Measurements from ENCODE around the gene LHFPL6.
"Not testable (repeated sequence)": the region's sequence is repeated elsewhere in the genome, so short reads cannot be mapped to it uniquely, and the experiment has no call there.

The LHFPL6 gene

DNA sequence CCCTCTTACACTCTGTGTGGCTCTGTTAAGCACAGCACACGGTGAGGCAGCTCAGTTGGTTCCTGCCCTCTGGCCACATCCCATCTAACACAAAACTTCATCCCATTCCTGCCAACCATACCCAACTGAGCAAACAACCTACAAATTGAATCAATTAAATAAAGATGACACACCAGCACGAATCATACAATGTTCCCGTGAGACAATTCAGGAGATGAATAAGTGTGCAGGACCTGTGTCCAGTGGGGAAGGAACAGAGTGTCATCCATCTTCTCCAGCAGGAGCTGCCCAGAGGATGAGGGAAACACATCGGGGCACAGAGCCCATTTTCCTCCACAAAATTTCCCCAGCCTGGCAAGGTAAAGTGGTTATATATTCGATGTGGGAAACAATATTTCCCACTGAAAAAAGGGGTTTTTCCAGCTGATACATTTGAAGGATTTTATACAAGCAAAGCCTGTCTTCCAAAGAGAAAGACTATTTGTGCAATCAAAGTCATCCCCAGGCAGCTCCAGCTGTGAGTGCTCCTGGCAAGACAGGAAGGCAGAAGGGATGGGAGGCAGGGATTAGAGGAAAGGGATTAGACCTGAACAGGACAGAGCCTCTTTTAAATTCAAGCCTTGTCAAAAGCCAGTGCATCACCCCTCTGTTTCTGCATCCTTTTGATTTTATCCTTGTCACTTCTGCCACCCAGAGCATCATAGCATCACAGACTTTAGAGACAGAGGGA is 240.2 kb downstream of the LHFPL6 start:
- no peak for DNase-seq (ENCODE audit: low read depth in 2 of 2, low spot score in 1 of 2)

DNA sequence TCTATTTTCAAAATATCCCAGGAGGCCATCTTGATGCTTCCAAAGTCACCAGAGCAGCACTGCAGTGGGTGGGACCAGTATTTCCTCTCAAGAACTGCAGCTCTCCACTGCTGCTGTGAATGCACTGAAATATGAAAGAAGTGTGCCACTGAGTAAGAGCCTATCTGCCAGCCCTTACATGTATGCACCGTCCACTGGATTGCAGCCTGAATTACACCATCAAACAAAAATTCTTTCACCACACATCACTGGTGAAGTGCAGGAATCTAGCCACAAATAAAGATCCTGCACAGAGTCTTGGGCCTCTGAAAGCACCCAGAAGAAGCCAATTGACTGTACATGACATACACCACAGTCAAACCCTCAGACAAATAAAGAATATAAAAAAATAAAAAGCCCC is 249.0 kb downstream of the LHFPL6 start:
- DNase-seq (ENCODE audit: low read depth in 2 of 2, low spot score in 1 of 2): no peak

DNA sequence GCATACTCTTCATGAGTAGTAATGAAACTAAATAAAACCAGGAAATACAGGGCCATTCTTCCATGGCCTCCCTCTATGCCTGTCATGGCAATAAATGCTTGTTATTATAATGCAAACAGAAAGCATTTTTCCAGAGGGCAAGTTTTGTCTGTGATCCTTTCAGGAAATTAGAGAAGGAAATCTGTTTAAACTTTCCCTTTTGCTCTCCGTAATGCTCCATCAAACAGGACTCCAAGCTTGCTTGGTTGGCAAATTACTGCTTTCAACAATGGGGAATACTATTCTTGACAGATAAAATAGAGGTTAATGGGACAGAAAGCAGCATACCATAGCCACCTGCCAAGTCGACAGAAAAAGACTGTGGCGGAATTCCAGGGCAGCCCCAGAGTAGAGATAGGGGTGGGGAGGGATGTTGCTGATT is 252.5 kb downstream of the LHFPL6 start:
- DNase-seq (ENCODE audit: low read depth in 2 of 2, low spot score in 1 of 2): no peak

DNA sequence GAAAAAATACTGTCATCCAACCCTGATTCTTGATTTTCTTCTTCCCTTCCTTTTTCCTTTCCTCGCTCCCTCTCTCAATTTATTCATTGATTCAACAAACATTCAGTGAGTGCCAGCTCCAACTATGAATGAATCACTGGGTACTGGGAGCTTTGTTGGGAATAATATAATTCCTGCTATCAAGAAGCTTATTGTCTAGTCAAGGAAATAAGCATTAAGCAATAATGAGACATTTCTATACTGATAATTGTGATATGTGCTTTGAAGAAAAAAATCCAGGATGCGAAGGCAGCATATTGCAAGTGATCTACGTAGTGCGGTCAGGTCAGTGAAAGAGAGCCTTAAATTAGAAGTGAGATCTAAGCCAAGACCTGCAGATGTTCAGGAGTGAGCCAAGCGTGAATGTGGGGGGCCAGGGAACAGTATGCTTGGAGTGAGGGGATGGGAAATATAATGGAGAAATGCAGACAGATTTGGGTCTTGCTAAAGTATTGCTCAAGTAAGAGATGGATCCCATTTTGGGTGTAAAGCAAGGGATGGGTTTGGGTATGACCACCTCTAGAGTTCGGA is 253.5 kb downstream of the LHFPL6 start:
- no peak for DNase-seq (ENCODE audit: low read depth in 2 of 2, low spot score in 1 of 2)

DNA sequence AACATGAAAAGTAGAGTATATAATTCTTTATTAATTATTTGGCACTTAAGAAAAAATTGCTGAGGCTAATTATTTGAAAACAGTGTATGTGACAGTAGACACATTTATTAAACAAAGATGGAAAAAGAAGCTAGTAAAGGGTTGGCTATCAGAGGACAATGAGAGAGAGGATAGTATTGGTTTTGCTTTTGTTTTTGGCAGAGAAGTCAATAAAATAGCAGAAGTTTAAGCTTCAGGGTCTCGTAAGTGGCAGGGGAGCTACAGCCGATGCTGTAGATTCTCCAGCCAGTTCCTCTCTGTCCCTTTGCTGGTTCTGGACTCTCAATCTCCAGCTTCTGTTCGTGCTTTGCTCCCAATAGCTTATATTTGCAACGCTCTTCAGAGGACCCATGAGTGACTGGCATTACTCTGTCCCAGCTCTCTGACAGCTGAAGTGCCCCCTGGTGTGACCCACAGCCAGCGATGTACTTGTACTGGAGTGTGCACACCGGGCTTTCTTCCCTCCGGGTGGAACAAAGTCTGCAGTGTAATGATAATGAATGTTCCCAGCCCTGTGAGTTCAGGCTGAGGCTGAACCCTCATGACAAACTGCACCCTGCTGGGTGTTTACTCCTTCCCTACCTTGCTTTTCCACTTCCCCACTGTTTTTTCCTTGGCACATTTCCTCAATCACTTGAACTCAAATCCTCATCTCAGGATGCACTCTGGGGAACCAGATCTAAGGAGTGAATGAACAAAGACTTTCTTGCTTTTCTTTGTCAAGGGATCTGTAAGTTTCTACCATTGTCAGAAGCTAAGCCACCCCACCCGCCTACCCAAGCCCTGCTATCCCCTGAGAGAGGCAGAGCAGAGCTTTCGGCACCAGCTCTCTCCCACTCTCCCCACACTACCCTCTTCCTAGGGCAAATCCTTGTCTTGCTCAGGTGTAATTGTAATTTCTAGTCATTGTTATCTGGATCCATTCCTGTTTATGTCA is 254.8 kb downstream of the LHFPL6 start:
- no peak for DNase-seq (ENCODE audit: low read depth in 2 of 2, low spot score in 1 of 2)

DNA sequence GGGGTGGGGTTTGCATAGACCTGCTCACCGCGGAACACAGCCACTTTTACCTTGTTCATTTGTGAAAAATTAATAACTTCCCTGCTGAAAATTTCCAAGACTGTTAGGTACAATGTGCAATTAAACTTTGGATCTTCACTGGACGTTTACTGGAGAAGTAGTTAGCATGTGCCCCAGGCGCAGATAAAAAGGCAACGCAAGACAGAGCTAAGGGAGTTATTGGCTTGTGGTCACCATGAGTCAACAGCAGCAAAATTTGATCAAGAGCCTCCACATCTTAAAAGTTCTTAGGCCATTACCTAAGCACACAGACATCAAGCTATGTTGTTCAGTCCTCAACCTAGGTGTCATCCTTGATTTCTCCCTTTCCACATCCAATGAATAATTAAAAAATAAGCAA is 257.0 kb downstream of the LHFPL6 start:
- DNase-seq (ENCODE audit: low read depth in 2 of 2, low spot score in 1 of 2): no peak

DNA sequence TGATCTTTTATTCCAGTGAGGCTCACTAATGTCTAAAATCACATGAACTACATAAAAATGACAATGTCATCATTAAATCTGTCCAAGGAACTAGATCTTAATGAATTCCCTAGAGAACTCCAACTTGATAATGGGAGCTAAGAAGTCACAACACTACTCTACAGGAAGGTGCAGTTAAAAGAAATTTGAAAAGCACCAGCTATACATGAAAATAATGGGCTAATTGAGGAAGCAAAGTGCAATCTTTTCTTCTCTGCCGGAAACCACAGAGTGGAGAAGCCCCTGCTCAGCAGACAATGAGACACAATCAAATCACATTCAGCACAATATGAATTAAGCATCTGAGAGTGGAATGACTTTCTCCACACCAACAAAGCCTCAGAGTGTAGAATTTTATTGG is 261.7 kb downstream of the LHFPL6 start:
- DNase-seq (ENCODE audit: low read depth in 2 of 2, low spot score in 1 of 2): no peak

DNA sequence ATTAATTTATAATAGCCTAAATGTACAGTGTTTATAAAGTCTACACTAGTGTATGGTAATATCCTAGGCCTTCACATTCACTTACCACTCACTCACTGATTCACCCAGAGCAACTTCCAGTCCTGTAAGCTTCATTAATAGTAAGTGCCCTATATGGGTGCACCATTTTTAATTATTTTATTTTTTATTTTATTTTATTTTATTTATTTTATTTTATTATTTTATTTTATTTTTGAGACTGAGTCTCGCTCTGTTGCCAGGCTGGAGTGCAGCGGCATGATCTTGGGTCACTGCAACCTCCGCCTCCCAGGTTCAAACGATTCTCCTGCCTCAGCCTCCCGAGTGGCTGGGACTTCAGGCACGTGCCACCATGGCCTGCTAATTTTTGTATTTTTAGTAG is 264.9 kb downstream of the LHFPL6 start:
- DNase-seq (ENCODE audit: low read depth in 2 of 2, low spot score in 1 of 2): not testable (repeated sequence)

DNA sequence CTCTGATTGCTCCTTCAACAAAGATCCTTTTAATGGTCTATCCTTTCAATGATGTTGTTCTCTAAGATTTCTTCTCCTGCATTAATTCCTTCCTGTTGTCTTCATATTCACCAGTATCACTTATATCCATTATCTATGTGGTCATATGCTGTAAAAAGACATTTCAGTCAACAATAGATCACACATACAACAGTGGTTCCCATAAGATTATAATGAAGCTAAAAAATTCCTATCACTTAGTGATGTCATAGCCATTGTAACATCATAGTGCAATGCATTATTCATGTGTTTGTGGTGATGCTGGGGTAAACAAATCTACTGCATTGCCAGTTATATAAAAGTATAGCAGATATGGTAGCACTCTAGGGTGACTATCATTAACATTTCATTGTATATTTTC is 266.1 kb downstream of the LHFPL6 start:
- DNase-seq (ENCODE audit: low read depth in 2 of 2, low spot score in 1 of 2): no peak

DNA sequence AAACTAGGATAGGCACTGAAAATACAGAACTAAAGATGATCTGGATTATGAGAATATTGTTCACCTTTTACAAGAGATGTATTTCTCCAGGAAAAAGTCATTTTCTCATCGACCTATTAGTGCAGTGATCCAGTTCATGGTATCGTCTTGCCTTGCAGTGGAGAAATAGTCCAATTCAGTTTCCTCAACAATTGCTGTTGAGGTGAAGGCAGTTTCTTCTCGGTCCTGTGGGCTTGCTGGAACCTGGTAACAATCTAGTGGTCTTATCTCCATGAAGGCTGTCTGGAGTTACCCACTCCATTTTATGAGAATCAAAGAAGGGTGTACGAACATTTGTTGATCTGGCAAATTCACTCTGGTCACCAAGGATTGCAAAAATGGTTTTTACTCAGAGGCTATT is 266.8 kb downstream of the LHFPL6 start:
- no peak for DNase-seq (ENCODE audit: low read depth in 2 of 2, low spot score in 1 of 2)

DNA sequence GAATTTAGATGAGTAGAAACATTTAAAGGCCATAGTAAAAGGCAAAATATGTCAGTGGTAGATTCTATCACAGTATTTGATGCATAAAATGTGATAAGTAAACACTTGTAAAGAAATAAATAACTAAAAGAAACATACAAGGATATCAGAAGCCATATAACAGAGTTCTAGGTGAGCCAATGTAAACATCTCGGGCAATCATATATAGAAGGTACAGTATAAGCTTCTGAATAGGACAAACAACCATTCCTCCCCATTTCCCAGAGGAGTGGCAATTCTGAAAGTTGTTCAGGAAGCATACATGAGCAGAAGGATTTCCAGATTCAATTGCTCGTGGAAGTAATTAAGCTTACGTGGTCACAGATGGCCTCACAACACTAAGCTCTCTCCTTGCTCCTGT is 267.3 kb downstream of the LHFPL6 start:
- no peak for DNase-seq (ENCODE audit: low read depth in 2 of 2, low spot score in 1 of 2)

DNA sequence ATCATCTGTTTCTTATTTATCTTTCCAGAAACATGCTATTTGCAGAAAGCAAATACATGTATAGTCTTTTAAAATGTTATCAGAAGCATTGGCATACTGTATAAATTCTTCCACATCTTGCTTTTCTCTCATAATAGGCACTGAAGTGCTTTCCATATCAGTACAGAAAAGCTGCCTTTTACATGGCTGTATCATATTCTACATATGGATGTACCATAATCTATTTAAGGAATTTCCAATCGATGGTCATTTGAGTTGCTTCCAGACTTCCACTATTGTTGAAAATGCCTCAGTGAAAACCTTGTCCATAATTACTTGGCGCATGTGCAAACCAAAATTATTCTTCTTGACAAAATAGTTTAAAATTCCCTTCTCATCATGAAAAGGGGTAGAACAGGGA is 272.5 kb downstream of the LHFPL6 start:
- no peak for DNase-seq (ENCODE audit: low read depth in 2 of 2, low spot score in 1 of 2)

DNA sequence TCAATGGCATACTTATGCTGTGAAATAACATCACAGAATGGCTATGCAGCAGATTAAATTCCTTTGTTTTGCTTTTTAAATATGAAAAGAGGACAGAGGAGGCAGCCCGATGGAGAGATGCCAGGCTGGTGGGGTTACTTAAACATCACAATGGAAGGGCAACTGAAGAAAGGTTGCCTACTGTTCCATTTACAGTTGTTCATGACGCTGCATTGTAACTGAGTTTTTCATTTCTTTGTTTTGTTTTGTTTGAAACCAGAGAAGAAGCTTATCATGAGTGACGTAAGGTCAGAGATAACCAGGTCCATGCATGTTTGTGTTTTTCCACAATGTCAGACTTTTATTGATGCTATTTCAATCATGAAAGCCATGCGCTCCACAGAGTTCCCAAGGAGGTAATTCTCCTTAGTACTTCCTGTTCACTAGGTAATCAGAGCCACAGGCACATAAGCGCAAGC is 273.8 kb downstream of the LHFPL6 start:
- DNase-seq (ENCODE audit: low read depth in 2 of 2, low spot score in 1 of 2): no peak

DNA sequence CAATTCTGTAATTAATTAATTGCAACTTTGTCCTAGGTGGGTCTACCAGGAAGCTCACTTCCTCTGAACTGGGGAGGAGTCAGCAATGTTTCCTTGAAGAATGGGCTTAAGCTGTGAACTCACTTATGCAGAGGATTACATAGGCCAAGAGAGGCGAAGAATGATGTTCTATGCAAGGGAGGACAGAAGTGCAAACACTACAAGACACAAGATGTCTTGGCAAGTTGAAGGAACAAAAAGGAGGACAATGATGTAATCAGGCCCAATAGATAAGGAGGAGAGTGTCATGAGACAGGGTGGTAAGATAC is 275.9 kb downstream of the LHFPL6 start:
- no peak for DNase-seq (ENCODE audit: low read depth in 2 of 2, low spot score in 1 of 2)

DNA sequence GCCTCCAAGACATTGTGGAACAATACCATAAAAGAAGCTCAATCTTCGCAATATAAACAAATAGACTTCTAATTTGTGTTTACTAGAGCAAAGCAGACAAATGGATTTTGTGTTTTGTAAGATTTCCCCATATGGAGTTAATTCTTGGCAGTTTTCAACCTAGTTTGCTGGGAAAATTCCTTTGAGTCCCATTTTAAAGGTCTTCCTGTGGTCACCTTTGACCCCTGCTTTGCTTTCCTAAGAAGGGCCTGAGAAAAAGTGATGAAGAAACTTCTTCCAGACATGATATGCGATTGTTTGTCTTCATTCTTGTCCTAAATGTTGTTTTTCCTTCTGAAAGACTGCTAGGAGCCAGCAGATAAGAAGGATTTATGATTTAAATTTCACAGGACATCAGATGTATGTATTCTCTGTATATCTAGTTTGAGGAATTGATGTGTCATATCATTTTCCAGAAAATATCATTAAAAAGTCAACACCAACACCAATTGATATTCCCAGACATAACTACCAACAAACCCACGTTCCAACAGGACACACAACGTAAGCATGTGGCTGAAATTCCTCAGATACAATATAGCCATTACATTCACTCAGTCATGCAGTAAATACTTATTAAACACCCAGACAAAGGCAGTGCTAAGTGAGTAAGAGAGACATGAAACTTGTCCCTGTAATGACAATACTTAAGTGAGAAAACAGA is 276.4 kb downstream of the LHFPL6 start:
- no peak for DNase-seq (ENCODE audit: low read depth in 2 of 2, low spot score in 1 of 2)

DNA sequence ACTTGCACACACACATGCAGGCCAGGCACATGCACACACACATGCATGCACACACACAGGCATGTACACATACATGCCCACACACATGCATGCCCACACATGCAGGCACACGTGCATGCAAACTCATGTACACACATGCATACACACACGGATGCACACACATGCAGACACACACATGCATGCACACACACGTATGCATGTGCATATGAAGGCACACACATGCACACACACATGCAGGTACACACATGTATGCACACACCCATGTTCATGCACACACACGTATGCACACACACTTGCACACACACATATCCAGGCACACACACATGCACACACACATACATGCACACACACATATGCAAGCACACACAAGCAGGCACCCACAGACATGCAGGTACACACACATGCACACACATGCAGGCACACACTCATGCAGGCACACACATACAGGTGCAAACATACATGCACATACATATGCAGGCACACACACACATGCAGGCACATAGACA is 278.1 kb downstream of the LHFPL6 start:
- DNase-seq (ENCODE audit: low read depth in 2 of 2, low spot score in 1 of 2): no peak

DNA sequence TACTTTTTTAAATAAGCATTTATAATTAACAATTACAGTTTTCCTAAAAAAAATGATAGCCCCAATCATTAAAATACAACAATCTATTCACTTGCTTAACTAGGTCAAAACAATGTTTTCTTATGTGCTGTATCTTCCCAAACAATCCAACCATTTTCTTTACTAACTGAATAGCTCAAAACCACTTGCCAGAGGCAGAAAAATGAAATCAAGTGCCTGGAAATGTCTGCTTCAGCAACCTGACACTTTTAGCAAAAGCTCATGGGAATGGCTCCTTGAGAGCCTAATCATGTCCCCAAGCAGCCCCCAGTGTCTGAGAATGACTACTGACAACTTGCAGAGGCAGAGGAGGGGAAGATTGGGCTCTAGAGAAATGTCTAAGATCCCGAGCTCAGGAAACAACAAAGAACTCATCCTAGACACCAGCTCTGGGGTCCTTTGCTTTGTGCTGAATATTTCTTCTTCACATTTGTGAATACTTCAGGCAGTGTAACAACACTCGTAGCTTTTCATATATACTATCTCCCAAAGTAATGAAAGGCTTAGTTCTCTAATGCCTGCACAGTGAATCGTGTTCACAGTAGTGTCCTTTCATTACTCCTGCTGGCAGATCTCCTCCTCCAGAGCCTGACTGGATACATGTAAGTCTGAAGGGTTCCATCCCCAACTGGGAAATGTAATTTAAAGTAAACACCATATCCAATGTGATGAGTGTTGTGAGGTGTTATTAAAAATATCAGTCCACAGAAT is 280.0 kb downstream of the LHFPL6 start:
- DNase-seq (ENCODE audit: low read depth in 2 of 2, low spot score in 1 of 2): no peak

DNA sequence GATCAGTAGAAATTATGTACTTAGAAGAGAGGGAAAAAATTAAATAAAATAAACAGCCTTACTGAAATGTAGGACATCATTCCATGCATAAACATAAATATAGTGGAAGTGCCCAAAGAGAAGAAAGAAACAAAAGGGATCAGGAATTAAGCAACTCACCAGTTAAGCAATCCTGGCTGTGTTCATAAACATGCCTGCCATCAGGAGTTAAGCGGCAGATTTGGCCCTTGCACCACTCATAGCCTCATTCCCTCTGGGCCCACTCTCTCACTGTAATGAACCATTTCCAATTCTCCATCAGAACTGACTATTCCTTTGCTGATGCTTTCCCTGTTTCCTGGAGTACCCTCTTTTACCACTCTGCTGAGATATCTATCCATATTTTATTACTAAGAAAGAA is 281.4 kb downstream of the LHFPL6 start:
- DNase-seq (ENCODE audit: low read depth in 2 of 2, low spot score in 1 of 2): no peak

DNA sequence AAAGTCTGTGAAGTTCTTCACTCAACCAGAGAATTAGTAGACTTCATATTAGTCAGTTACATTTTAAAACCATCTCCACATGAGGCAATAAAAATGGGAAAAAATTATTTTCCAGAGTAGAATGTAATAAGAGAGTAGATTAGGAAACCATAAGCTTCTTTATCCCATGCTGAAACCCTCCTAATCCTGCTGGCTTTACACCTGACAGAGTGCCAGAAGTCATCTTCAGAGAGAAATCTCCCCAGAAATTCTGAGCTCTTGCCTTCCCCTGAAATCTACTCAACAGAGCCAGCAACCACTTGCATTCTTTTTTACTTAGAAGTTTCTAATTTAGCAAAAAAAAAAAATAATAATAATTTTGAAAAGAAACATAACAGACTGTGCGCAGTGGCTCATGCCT is 284.8 kb downstream of the LHFPL6 start:
- DNase-seq (ENCODE audit: low read depth in 2 of 2, low spot score in 1 of 2): no peak

DNA sequence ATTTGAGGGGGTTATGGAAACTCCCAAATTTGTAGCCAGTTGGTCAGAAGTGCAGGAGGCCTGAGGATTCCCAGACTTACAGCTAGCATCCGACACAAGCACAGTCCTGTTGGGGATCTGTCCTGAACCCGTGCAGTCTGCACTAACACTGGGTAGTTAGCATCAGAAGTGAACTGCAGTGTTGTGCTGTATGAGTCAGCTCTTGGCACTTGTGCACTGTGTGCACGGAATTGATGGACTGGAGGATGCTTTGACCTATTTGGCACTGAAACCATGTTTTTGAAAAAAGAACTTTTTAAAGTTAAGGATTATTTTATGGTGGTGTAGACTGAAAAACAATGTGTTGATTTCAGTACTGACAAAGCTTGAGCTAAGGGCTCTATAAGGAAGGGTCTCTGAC is 285.7 kb downstream of the LHFPL6 start:
- no peak for DNase-seq (ENCODE audit: low read depth in 2 of 2, low spot score in 1 of 2)

DNA sequence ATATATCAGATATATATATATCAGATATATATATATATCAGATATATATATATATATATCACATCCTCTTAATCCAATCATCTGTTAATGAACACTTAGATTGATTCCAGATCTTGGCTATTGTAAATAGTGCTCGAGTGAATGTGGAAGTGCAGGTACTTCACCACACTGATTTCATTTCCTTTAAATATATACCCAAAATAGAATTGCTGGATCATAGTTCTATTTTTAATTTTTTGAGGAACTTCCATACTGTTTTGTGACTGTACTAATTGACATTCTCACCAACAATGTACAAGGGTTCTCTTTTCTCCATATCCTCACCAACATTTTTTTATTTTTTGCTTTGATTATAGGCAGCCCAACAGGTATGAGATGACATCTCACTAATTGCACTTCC is 287.2 kb downstream of the LHFPL6 start:
- DNase-seq (ENCODE audit: low read depth in 2 of 2, low spot score in 1 of 2): no peak

All from stimulated activated CD8-positive, alpha-beta memory T cell treated with anti-CD3 and anti-CD28 coated beads, Interleukin-4, amount 100 ng/mL, for 1 hour (primary cell).